Activated CD4-positive, CD25-positive, alpha-beta regulatory T cell treated with anti-CD3 and anti-CD28 coated beads, Interleukin-2, amount 50 U/mL, for 16 hours (primary cell): ENCODE measurements around the gene SRD5A1.

Source experiments
- DNase-seq: peaks from one replicate; pipeline ENCODE4 v3.0.0-alpha.2; 2020; ENCODE audit warnings: low read depth, low spot score

Gene SRD5A1

DNA sequence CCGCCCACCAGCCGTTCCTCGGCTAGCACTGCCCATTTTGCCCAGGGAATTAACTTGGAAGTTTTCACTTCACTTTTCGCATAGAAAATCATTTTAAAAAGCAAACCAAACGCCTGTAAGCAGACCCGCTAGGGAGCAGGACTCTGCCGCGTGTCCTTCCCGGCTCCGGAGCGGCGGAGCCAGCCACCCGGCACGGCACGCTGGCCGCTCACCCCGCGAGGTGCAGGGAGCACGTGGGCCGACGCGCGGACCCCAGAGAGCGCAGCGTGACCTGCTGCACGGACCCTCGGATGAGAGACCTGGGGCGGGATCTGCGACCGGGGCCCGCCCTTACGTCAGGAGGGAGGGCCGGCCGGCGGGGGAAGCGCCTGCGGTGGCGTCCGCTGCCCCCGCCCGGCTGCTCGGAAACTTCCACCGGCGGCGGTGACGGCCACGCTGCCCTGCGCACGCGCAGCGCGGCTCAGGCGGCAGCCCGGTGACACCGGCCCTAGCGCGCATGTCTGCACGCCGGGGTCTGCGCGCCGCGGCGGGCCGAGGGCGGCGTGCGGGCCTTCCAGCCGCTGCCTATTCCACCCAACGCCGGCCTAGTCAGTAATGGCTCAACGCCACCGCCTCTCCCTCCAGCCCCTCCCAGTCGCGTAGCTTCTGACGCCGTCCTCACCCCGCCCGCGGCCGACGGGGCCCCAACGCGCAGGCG is 79.5 kb downstream of the SRD5A1 start:
- peak; percentile 95 for DNase-seq

DNA sequence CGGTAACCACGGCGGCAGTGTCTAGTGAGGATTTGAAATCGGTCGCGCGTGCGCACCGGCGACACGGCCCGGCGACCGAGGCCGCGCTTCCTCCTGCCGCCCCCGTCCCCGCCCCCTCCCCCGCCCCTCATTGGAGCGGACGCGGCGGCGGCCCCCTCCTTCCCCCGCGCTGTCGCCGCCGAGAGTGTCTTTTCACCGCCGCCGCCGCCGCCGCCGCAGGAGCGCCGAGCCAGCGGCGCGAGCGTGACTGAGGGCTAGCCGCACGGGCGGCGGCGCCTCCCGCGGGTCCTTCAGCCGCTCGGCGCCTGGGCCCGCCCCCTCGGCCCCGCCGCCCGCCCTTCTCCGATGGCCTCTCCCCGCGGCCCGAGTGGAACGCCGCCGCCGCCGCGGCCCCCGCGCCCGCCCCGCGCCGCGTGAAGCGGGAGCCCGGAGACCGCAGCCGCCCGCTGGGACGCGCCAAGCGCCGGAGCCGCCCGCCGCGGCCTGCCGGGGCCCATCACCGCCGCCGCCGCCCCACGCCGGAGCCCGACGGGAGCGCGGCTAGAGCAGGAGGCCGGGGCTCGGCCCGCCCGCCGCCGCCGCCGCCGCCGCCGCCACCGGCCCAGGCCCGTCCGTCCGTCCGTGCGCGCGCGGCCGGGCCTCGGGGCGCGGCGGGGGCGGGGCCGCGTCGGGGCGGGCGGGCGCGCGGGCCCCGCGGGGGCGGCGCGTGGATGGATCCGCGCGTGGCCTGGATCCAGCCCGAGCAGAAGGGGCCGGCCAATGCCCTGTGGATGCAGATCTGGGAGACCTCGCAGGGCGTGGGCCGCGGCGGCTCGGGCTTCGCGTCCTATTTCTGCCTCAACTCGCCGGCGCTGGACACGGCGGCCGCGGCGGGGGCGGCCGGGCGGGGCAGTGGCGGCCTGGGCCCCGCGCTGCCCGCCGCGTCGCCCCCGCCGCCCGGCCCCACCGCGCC is 80.3 kb downstream of the SRD5A1 start, which contains the start of gene TENT4A:
Gene TENT4A (plus strand): TSS at position 159 of the 952 bp plus-strand sequence. CDS start 552 bp downstream, at position 711.
- no peak for DNase-seq

DNA sequence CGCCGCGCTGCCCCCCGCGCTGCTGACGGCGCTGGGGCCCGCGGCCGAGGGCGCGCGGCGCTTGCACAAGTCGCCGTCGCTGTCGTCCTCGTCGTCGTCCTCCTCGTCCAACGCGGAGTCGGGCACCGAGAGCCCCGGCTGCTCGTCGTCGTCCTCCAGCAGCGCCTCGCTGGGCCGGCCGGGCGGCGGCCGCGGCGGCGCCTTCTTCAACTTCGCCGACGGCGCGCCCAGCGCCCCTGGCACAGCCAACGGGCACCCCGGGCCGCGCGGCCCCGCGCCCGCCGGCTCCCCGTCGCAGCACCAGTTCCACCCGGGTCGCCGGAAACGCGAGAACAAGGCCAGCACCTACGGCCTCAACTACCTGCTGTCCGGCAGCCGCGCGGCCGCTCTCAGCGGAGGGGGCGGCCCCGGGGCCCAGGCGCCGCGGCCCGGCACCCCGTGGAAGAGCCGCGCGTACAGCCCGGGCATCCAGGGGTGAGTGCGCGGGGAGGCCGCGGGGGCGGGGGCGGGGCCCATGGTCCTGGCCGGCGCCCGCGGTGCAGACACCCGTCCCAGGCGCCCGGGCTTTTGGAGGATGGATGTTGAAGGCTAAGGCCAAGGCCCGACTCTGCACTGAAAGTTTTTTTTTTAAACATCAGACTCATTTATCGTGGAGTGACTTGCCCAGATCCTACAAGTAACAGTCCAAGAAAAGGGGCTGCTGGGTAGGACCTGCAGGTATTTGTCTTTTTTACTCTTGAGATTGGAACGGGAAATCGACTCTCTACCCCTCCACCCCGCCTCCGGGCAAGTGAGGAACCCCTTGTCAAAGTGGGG is 81.2 kb downstream of the SRD5A1 start:
- DNase-seq = no peak

DNA sequence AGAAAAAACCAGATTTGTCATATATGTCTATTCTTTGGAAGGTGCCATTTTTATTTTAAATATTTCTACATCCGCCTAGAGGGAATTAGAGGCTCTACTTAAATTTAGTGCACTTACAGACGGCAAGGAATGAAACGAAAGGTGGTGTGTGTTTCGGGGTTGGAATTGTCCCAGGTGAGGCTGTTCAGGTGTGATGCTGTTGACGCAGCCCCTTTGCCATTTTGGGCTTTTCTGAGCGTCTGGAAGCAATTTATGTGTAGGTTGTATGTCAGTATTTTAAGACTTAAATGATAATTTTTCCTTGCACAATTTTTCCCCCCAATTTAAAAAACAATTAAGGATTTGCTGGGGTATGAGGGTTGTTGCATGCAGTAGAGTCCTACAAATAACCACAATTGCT is 82.0 kb downstream of the SRD5A1 start:
- DNase-seq = no peak

- no peak for DNase-seq
These were observed 82.8 kb downstream of the SRD5A1 start for GRCh38 chr5:6715758-6716628.

GRCh38 chr5:6716629-6717149 is 83.4 kb downstream of the SRD5A1 start:
- DNase-seq = no peak

DNA sequence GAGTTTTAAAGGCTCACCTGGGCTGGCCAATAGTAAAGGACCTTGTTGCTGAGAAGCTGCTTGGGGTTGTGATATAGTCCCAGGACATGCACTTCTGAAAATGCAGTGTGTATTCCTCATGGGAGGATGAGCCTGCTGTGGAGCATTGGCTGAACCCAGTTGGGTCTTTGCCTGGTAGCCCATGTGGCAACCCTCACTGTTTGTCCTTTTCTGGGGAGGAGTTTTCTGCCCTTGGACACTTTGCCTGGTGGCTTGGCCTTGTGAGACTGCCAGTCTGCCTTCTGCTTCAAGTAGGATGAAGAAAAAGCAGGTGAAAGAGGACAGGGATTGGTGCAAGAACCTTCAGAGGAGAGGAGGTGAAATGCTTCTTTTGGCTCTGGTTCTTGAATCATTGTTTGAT is 84.0 kb downstream of the SRD5A1 start:
- DNase-seq = no peak

GRCh38 chr5:6717687-6718086 is 84.4 kb downstream of the SRD5A1 start:
- no peak for DNase-seq

DNA sequence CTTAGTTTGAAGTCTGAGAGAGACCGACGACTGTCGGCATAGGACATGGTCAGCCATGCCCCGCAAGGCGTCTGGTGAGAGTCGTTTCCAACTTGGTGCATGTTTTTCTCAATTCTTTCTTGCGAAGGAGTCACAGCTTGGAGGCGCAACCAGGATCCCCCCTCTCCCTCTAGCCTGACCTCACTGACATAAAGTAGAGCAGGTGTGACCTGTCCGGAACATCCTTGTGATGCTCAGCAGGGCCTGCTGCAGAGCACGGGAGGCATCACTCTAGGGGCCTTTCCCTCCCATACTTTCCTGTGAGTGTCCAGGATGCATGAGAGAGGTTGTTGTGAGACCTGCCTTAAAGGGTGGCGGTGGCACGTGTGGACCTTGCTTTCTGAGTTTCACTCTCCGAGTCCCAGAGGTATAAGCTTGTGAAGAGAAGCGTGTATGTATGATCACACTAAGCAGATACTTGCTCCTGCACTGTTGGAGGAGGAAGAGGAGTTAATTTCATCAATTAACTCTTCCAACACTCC is 85.0 kb downstream of the SRD5A1 start:
- DNase-seq = no peak

DNA sequence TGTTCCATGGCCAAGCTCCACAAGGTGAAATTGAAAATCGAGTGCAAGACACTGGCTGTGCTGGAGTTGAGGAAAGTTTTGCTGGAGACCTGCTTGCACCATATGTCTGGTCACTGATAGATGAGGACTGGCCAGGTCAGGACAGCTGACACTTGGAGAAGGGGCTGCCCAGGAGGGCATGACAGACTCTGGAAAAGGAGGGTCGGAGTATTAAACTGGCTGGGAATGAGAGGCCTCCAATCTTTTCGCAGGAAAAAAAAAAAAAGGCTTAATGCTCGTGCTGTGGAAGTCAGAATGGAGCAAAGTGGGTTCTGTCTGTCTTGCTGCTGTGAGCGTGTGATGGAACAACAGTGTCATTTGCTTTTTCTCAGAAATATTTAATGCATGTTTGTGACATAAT is 85.5 kb downstream of the SRD5A1 start:
- DNase-seq = no peak

DNA sequence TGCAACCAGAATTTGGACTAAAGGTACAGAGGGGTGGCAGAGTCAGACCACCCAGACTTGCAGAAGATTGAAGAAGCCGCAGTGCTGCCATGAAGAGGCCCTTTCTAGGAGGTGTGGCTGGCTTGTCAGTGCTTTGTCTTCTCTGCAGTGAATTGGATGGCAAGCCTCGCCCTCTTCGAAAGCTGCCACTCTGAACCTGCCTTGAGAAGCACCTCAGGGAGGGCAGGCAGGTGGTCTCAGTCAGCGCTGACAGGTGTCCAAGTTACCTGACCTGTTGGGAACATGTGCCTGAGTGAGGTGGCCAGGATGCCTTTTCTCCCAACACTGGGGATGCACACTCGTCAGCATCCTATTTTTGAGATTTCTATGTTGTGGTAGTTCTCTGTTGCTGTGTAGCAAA is 86.2 kb downstream of the SRD5A1 start:
- no peak for DNase-seq

- DNase-seq = no peak
These were observed 86.8 kb downstream of the SRD5A1 start for GRCh38 chr5:6719896-6720560.

GRCh38 chr5:6720561-6720921 is 87.3 kb downstream of the SRD5A1 start:
- DNase-seq = no peak

DNA sequence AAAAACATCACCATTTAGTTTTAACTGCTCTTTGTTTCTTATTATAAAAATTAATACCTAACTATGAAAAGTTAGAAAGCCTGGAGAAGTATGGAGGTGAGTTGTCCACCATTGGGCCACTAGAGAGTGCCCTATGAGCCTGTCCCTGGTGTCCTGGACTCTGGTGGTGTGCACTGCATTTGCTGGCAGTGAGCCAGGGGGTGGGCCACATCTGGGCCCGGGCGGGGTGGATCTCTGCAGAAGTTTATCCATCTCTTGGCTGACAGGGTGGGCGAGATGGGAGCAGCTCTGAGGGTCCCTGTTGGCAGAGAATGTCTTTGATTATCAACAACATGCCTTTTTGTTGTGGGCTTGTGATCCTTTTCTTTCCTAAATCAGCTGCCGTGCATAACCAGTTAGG is 88.2 kb downstream of the SRD5A1 start:
- no peak for DNase-seq

DNA sequence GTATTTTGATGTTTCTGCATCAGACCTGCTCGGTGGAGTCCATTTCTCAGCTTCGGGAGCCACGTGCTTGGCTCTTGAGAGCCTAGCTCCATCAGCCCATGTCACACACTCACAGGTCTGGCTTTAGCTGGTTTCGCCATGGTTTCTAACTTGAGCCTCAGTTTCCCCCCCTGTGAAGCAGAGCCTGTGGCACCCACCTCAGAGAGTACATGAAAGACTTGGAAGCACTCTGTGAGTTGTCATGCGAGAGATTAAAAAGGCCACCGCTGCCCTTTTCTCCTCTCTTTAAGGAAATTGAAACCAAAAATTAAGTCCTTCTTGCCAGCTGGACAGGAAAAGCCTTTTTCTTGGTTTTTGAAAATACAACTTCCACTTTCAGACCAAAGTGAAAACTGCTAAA is 88.8 kb downstream of the SRD5A1 start:
- DNase-seq = no peak

DNA sequence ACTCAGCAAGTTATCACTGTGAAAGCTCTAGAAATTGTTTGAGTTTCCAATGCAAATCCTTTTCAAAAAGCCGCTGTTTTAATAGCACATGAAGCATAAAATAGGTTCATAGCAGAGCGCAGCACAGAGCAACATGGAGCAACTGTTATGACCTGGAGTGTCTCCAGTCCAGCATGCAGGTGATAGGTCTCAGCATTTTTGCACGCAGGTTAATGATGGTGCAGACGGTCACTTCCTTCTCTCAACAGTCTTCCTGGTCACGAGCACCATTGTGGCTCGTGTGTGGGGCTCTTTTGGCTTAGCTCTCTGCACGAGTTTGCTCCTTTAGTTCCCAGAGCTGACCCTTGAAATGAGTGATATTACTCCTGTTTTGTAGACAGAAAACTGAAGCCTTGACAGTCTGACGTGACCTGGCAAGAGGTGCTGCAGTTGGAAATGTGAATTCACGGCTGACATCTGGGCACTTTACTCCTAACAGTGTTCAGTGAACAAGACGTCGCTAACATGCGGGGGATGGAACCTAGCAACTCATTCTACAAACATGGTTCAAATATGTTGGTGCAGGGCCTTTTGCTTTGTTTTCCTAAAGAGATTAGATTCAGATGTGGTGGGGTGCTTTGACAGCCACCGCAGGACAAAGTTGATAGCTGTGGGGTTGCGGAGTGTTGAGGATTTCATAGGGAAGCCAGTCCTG is 90.0 kb downstream of the SRD5A1 start:
- DNase-seq = no peak

DNA sequence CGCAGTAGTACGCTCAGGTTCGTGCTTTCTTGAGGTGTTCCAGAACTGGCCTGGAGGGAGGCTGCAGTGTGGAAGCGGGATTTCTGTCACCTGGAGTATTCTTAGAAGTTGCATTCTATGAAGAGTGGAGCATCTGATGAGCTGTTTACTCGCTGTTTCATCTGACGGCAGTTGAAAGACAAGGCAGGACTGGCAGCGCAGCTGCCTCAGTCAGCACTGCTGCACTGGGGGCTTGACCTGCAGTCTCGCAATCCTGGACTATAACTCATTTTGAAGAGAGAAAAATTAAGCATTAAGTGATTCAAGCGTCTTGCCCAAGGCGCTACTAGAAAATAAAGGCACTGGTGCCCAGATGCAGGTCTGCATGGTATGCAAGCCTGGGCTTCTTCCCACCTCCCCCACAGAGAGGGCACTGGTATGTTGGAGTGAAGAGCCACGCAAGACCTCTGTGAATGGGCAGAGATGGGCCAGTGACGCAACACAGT is 90.6 kb downstream of the SRD5A1 start:
- no peak for DNase-seq
